GM21723 (cell line): ENCODE data around the gene KRTAP10-5.
"Not testable (repeated sequence)": the region's sequence is repeated elsewhere in the genome, so short reads cannot be mapped to it uniquely, and the experiment has no call there.

ENCODE experiments used
- ATAC-seq: cut with Tn5 transposase; IDR thresholded peaks from one replicate; pipeline ENCODE4 v1.9.1; 2021; ENCODE audit warnings: mild to moderate bottlenecking, moderate library complexity; ENCODE audit not compliant: unreplicated experiment

KRTAP10-5 gene

GRCh38 chr21:44580231-44580821 is at the start of gene KRTAP10-5:
Gene KRTAP10-5, minus strand, starts transcription at chr21:44580604. Its CDS starts 26 bp downstream, at chr21:44580578.
- not testable (repeated sequence) for ATAC-seq

- ATAC-seq, result no peak
Measured at GRCh38 chr21:44628707-44629391, 48.4 kb upstream of the KRTAP10-5 start.

GRCh38 chr21:44627831-44628233 is 47.4 kb upstream of the KRTAP10-5 start:
- ATAC-seq, result not testable (repeated sequence)

- ATAC-seq, result not testable (repeated sequence)
Measured at GRCh38 chr21:44627181-44627822, 46.9 kb upstream of the KRTAP10-5 start.

GRCh38 chr21:44626673-44627143 is 46.3 kb upstream of the KRTAP10-5 start, which contains the start of gene KRTAP10-9:
Gene KRTAP10-9, plus strand, starts transcription at chr21:44627093. Its CDS starts 79 bp downstream, at chr21:44627172.
- no peak for ATAC-seq

- ATAC-seq, result no peak
Measured at GRCh38 chr21:44626262-44626661, 45.9 kb upstream of the KRTAP10-5 start.

GRCh38 chr21:44625756-44626155 is 45.4 kb upstream of the KRTAP10-5 start:
- ATAC-seq, result no peak

- no peak for ATAC-seq
Measured at GRCh38 chr21:44623575-44623974, 43.2 kb upstream of the KRTAP10-5 start.

- no peak for ATAC-seq
Measured at GRCh38 chr21:44619886-44620285, 39.5 kb upstream of the KRTAP10-5 start.

GRCh38 chr21:44618909-44619308 is 38.5 kb upstream of the KRTAP10-5 start:
- ATAC-seq, result no peak

GRCh38 chr21:44618504-44618903 is 38.1 kb upstream of the KRTAP10-5 start:
- no peak for ATAC-seq

GRCh38 chr21:44617071-44617501 is 36.7 kb upstream of the KRTAP10-5 start:
- no peak for ATAC-seq

GRCh38 chr21:44616591-44616926 is 36.2 kb upstream of the KRTAP10-5 start:
- ATAC-seq, result no peak

GRCh38 chr21:44615911-44616590 is 35.6 kb upstream of the KRTAP10-5 start:
- ATAC-seq, result no peak

GRCh38 chr21:44615466-44615865 is 35.1 kb upstream of the KRTAP10-5 start:
- ATAC-seq, result no peak

- no peak for ATAC-seq
Measured at GRCh38 chr21:44614961-44615391, 34.6 kb upstream of the KRTAP10-5 start.

- no peak for ATAC-seq
Measured at GRCh38 chr21:44614161-44614631, 33.8 kb upstream of the KRTAP10-5 start.

GRCh38 chr21:44613386-44614155 is 33.2 kb upstream of the KRTAP10-5 start:
- ATAC-seq, result no peak

- ATAC-seq, result no peak
Measured at GRCh38 chr21:44612669-44613229, 32.3 kb upstream of the KRTAP10-5 start.

GRCh38 chr21:44612029-44612486 is 31.7 kb upstream of the KRTAP10-5 start, which contains the start of gene KRTAP10-8:
Gene KRTAP10-8, plus strand, starts transcription at chr21:44612079. Its CDS starts 22 bp downstream, at chr21:44612101.
- ATAC-seq, result no peak
